ENCODE measurements around the gene CLMN. TPM values are rescaled to one million over a fixed set of nuclear protein-coding genes. Genes with fewer than 3 reads are reported as not detected.

Gene CLMN
- total RNA-seq, 1 experiment from 2014 or later = 33.4 TPM

DNA sequence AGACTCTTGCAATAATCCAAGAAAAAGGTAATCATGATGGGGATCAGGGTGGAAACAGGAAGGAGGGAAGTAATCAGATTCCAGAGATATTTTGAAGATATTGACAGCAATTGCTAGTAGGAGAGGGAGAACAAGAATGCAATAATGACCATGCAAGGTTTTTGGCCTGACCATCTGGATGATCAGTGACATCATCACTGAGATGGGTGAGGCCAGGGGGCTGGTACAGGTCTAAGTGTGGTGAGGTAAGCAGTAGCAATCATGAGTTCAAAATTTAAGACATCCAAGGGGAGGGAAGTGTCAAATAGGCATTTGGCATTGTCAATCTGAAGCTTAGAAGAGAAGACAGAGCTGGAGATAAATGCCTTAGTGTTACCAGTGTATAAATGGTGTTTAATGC lies 24.8 kb upstream of the CLMN start:
- no peaks in the 10 kb centered on the region for H3K36me3 ChIP-seq (ENCODE audit: control insufficient read depth in 1 of 2, insufficient read depth in 2 of 2, low read length in 2 of 2)
- 0 out of 2 replicates have a peak, but pooled peaks cover 2% of the 10 kb centered on the region for H3K9me2 ChIP-seq (ENCODE audit: insufficient read depth)
- no peak overlapping the region for H3K27ac ChIP-seq (ENCODE audit: low read depth, low read length)
- H3K4me3 ChIP-seq (replicated peaks in 1 of 2; ENCODE audit: low read depth in 1 of 2, low read length in 2 of 2) = no peak overlapping the region
- peaks cover 0 to 15% of the 10 kb centered on the region in 2 experiments; a peak in 2 of 4 replicates for H3K4me1 ChIP-seq (ENCODE audit: control insufficient read depth in 1 of 2, insufficient read depth in 2 of 2, low read length in 2 of 2)
- TF ChIP-seq TCF7L2 (IDR thresholded peaks at IDR 0.05; ENCODE audit: borderline replicate concordance, extremely low read depth, insufficient read depth, insufficient read length) (no peak), ELF1 (IDR thresholded peaks at IDR 0.05; ENCODE audit: borderline replicate concordance, low read depth) (no peak), ZFX (IDR thresholded peaks at IDR 0.05) (no peak), EZH2 (IDR thresholded peaks at IDR 0.05) (no peak), CBX3 (IDR thresholded peaks at IDR 0.05; ENCODE audit: low read depth) (no peak), ZBTB33 (IDR thresholded peaks at IDR 0.05; ENCODE audit: extremely low read depth, insufficient replicate concordance, low read length) (no peak), POLR2A (IDR thresholded peaks at IDR 0.05; ENCODE audit: borderline replicate concordance, extremely low read depth, insufficient read depth, insufficient read length) (no peak), RAD21 (IDR thresholded peaks at IDR 0.05; ENCODE audit: low read depth) (no peak), FOSL1 (IDR thresholded peaks at IDR 0.05; ENCODE audit: low read depth) (no peak), JUND (IDR thresholded peaks at IDR 0.05) (no peak), SP1 (IDR thresholded peaks at IDR 0.05; ENCODE audit: low read depth) (no peak), EZH2phosphoT487 (IDR thresholded peaks at IDR 0.05; ENCODE audit: borderline replicate concordance) (no peak)
- no peak overlapping the region for H2AFZ ChIP-seq (ENCODE audit: low read depth, low read length, poor library complexity, severe bottlenecking)
- no peak overlapping the region for H3K4me2 ChIP-seq (ENCODE audit: low read length)
- DNase-seq (ENCODE audit: low read depth, low spot score) = no peak
- POLR2A ChIA-PET = no interaction called here
- no TSS peak for BruUV-seq (replicated peaks)
- peaks cover 0 to 6% of the 10 kb centered on the region in 2 experiments; a peak in 1 of 4 replicates for H3K9me3 ChIP-seq (ENCODE audit: control insufficient read depth in 1 of 2, insufficient read depth in 1 of 2, low read depth in 1 of 2, low read length in 2 of 2)
- no peaks in the 10 kb centered on the region for H3K27me3 ChIP-seq (ENCODE audit: insufficient read depth, low read length)
- no peak overlapping the region for H3K9ac ChIP-seq (ENCODE audit: low read length)
- intact Hi-C loops (cut with micrococcal nuclease) = no loop called here
- no peak for ATAC-seq
- CTCF ChIA-PET = no interaction called here
- H3K79me2 ChIP-seq (ENCODE audit: insufficient read depth, low read length) = no peaks in the 10 kb centered on the region
- RAD21 ChIA-PET (ENCODE audit: low non-redundant PET in 1 of 2, low total read pairs in 2 of 2, uncharacterized antibody in 2 of 2, unreplicated experiment in 2 of 2) = no interaction called here
- no peaks in the 10 kb centered on the region for H4K20me1 ChIP-seq (ENCODE audit: insufficient read depth)
